ENCODE data around the gene TSPAN14. TPM values are rescaled to one million over a fixed set of nuclear protein-coding genes. Genes with fewer than 3 reads are reported as not detected.
A peak's percentile ranks its signal among the peaks of the same experiment; 100 is the strongest.
"Not testable (repeated sequence)": the region's sequence is repeated elsewhere in the genome, so short reads cannot be mapped to it uniquely, and the experiment has no call there.

Gene TSPAN14
- total RNA-seq, 4 donors from 2014 or later: 61.6 to 83.4 (median 77.9) TPM

GRCh38 chr10:80540618-80540980, 86.5 kb downstream of the TSPAN14 start:
- peak overlapping the region in 2 of 3 donors; percentile 26 to 56 for H3K27ac ChIP-seq
- H3K9me3 ChIP-seq: no peaks in the 10 kb centered on the region
- DNase-seq: no peak
- intact Hi-C loops (cut with DNase I): no loop called here
- no peak for TF ChIP-seq POLR2A (IDR thresholded peaks at IDR 0.05)
- no peak for TF ChIP-seq CTCF (IDR thresholded peaks at IDR 0.05)
- H3K36me3 ChIP-seq: no peaks in the 10 kb centered on the region
- 67 to 69% methylated on average over 9 of the region's 9 CpGs for WGBS, 2 donors
- no peaks in the 10 kb centered on the region for H3K27me3 ChIP-seq
- peaks cover 4 to 8% of the 10 kb centered on the region in 2 donors for H3K4me1 ChIP-seq
- no peak overlapping the region for H3K4me3 ChIP-seq (replicated peaks in 1 of 3)

- Histone ChIP-seq H3K4me1 (peaks cover 4 to 7% of the 10 kb centered on the region in 2 donors), H3K9me3 (no peaks in the 10 kb centered on the region), H3K27me3 (no peaks in the 10 kb centered on the region), H3K4me3 (replicated peaks in 1 of 3) (no peak overlapping the region), H3K27ac (peak overlapping the region in 2 of 3 donors; percentile 26 to 56), H3K36me3 (no peaks in the 10 kb centered on the region)
- no peak for TF ChIP-seq POLR2A (IDR thresholded peaks at IDR 0.05)
- TF ChIP-seq CTCF (IDR thresholded peaks at IDR 0.05): no peak
- no peak for DNase-seq
- intact Hi-C loops (cut with DNase I): no loop called here
- WGBS, 2 donors: 70 to 72% methylated on average over 11 of the region's 11 CpGs
Measured at GRCh38 chr10:80540981-80541750, 87.1 kb downstream of the TSPAN14 start.

GRCh38 chr10:80542053-80542452, 87.9 kb downstream of the TSPAN14 start:
- Histone ChIP-seq H3K9me3 (no peaks in the 10 kb centered on the region), H3K27me3 (no peaks in the 10 kb centered on the region), H3K27ac (no peak overlapping the region), H3K4me3 (replicated peaks in 1 of 3) (no peak overlapping the region), H3K36me3 (no peaks in the 10 kb centered on the region), H3K4me1 (no peaks in the 10 kb centered on the region)
- WGBS, 2 donors: 65 to 78% methylated on average over 4 of the region's 4 CpGs
- intact Hi-C loops (cut with DNase I): no loop called here
- no peak for DNase-seq
- TF ChIP-seq POLR2A (IDR thresholded peaks at IDR 0.05) (no peak), CTCF (IDR thresholded peaks at IDR 0.05) (no peak)

GRCh38 chr10:80542652-80543318, 88.7 kb downstream of the TSPAN14 start:
- 88 to 93% methylated on average over 14 to 18 of the region's 19 CpGs for WGBS, 2 donors
- H3K36me3 ChIP-seq: no peaks in the 10 kb centered on the region
- TF ChIP-seq POLR2A (IDR thresholded peaks at IDR 0.05) (no peak), CTCF (IDR thresholded peaks at IDR 0.05) (no peak)

GRCh38 chr10:80543319-80543672, 89.2 kb downstream of the TSPAN14 start:
- H3K27ac ChIP-seq; H3K4me3 ChIP-seq (replicated peaks in 1 of 3); H3K9me3 ChIP-seq; H3K4me1 ChIP-seq; intact Hi-C loops (cut with DNase I); DNase-seq; H3K36me3 ChIP-seq; H3K27me3 ChIP-seq: not testable (repeated sequence)
- WGBS, 2 donors: 96 to 98% methylated on average over 20 to 25 of the region's 25 CpGs

More at GRCh38 chr10:80542652-80543318, 88.7 kb downstream of the TSPAN14 start:
- Histone ChIP-seq H3K4me3 (replicated peaks in 1 of 3) (no peak overlapping the region), H3K27ac (no peak overlapping the region), H3K27me3 (no peaks in the 10 kb centered on the region), H3K4me1 (no peaks in the 10 kb centered on the region), H3K9me3 (no peaks in the 10 kb centered on the region)
- DNase-seq: no peak
- intact Hi-C loops (cut with DNase I): no loop called here
